PC-9 (cell line): ENCODE results near the gene ZNF45. TPM values are rescaled to one million over a fixed set of nuclear protein-coding genes. Genes with fewer than 3 reads are reported as not detected.

Experiments used
- BruUV-seq: library from RNA; stranded (reverse); fragments of 400-500 nt; replicated peaks from 2 replicates; lab custom pipeline; 2021; lab: Mats Ljungman, UMichigan
- CTCF ChIA-PET: fragments of 300-600 bp; sonication (Branson Sonifier 250); formaldehyde crosslinking; loops from one replicate; lab custom pipeline; 2022; ENCODE audit warnings: antibody characterized with exemption; lab: Charles Lee
- POLR2A ChIA-PET: fragments of 300-600 bp; sonication (Branson Sonifier 250); formaldehyde crosslinking; loops from one replicate; lab custom pipeline; 2022; ENCODE audit warnings: antibody characterized with exemption; ENCODE audit not compliant: unreplicated experiment; lab: Charles Lee
- DNase-seq, 2 experiments: peaks; one replicate each; pipeline versions ENCODE4 v3.0.0 to v3.0.0-alpha.2; 2015 to 2022; ENCODE audit warnings: mixed read lengths in 1 of 2
- H2AFZ ChIP-seq: fragments of 200-600 bp; sonication (generic); 2 replicates; pipeline ENCODE4 v1.8.1; 2017; ENCODE audit warnings: antibody characterized with exemption
- H3F3A ChIP-seq: fragments of 200-600 bp; sonication (generic); 2 replicates; pipeline ENCODE4 v1.8.1; 2017; ENCODE audit warnings: antibody characterized with exemption, mild to moderate bottlenecking, low read depth; ENCODE audit not compliant: insufficient read depth
- H3K27ac ChIP-seq: fragments of 200-600 bp; sonication (generic); 2 replicates; pipeline ENCODE4 v1.6.1; 2016; ENCODE audit warnings: mixed run types
- H3K27me3 ChIP-seq: fragments of 200-600 bp; sonication (generic); 2 replicates; pipeline ENCODE4 v1.6.1; 2016; ENCODE audit warnings: low read depth, mixed run types; ENCODE audit not compliant: insufficient read depth
- H3K36me3 ChIP-seq: fragments of 200-600 bp; sonication (generic); 2 replicates; pipeline ENCODE4 v1.6.1; 2016; ENCODE audit warnings: low read depth, mixed run types
- H3K4me1 ChIP-seq: fragments of 200-600 bp; sonication (generic); replicated peaks from 2 replicates; pipeline ENCODE4 v1.6.1; 2016; ENCODE audit warnings: mixed run types; ENCODE audit not compliant: insufficient read depth
- H3K4me2 ChIP-seq: fragments of 200-600 bp; sonication (generic); 2 replicates; pipeline ENCODE4 v1.6.1; 2017; ENCODE audit warnings: mixed run types
- H3K4me3 ChIP-seq: fragments of 200-600 bp; sonication (generic); 2 replicates; pipeline ENCODE4 v1.6.1; 2016; ENCODE audit warnings: mixed run types
- H3K79me2 ChIP-seq: fragments of 200-600 bp; sonication (generic); 2 replicates; pipeline ENCODE4 v1.6.1; 2017; ENCODE audit warnings: low read depth, mixed run types
- H3K9me2 ChIP-seq: fragments of 200-600 bp; sonication (generic); 2 replicates; pipeline ENCODE4 v1.8.1; 2017; ENCODE audit warnings: mild to moderate bottlenecking; ENCODE audit not compliant: insufficient read depth
- H3K9me3 ChIP-seq: fragments of 200-600 bp; sonication (generic); 2 replicates; pipeline ENCODE4 v1.8.1; 2016; ENCODE audit warnings: low read depth; ENCODE audit not compliant: insufficient read depth
- H4K20me1 ChIP-seq: fragments of 200-600 bp; sonication (generic); 2 replicates; pipeline ENCODE4 v1.8.1; 2017; ENCODE audit not compliant: insufficient read depth
- EZH2 ChIP-seq: fragments of 200-600 bp; sonication (generic); IDR thresholded peaks from 2 replicates; pipeline ENCODE4 v1.8.0; 2017; ENCODE audit warnings: antibody characterized with exemption, low read depth
- intact Hi-C: fragments of 100-400 bp; cut with micrococcal nuclease; formaldehyde crosslinking; loops from one replicate; pipeline ENCODE4 v1.10.0; 2022; ENCODE audit not compliant: unreplicated experiment
- total RNA-seq: library from RNA; stranded (reverse); gene quantifications from 2 replicates; pipeline ENCODE4 v1.2.3, GENCODE V29; 2021
- TF ChIP-seq, protein P1 (sequence below): fragments of 200-600 bp; sonication (generic); conservative IDR thresholded peaks from 2 replicates; pipeline ENCODE4 v1.6.1; 2017; ENCODE audit warnings: mixed run types, antibody characterized with exemption, mild to moderate bottlenecking, moderate library complexity

Gene ZNF45
- total RNA-seq, 1 experiment from 2014 or later, result 10.3 TPM

- peaks cover 36% of the 10 kb centered on the region for H3K9me3 ChIP-seq
- intact Hi-C loops, result no loop called here
Observed at GRCh38 chr19:43908659-43909058, 26.4 kb downstream of the ZNF45 start.

DNA sequence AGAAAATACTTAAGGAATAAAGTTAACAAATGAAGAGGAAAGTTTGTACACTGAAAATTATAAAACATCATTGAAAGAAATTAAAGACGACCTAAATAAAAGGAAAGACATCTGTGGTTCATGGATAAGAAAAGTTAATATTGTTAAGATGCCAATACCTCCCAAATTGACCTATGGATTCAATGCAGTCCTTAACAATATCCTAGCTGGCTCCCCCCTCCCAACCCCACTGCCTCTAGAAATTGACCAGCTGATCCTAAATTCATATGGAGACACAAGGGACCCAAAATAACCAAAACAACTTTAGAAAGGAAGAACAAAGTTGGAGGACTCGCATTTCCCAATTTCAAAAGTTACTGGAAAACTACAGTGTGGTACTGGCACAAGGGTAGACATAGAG, 28.3 kb downstream of the ZNF45 start:
- Histone ChIP-seq H3K79me2 (no peaks in the 10 kb centered on the region), H3K4me1 (0 out of 2 replicates have a peak, but pooled peaks cover 5% of the 10 kb centered on the region), H3K4me2 (no peak overlapping the region), H4K20me1 (no peaks in the 10 kb centered on the region), H3F3A (no peaks in the 10 kb centered on the region), H3K36me3 (0 out of 2 replicates have a peak, but pooled peaks cover 4% of the 10 kb centered on the region), H3K27me3 (no peaks in the 10 kb centered on the region), H3K27ac (no peak overlapping the region), H3K9me2 (no peaks in the 10 kb centered on the region), H3K9me3 (peaks cover 31% of the 10 kb centered on the region), H2AFZ (no peak overlapping the region), H3K4me3 (no peak overlapping the region)
- no peak for DNase-seq
- BruUV-seq, result no TSS peak
- ChIA-PET POLR2A (no interaction called here), CTCF (interaction anchor here (0.6 to 0.7 kb wide), 2 partner anchors 36 to 79 kb away, joined by 3 to 6 read pairs; no protein-coding TSS in a partner anchor)
- intact Hi-C loops, result no loop called here
- TF ChIP-seq EZH2, result no peak
- TF ChIP-seq, protein P1, sequence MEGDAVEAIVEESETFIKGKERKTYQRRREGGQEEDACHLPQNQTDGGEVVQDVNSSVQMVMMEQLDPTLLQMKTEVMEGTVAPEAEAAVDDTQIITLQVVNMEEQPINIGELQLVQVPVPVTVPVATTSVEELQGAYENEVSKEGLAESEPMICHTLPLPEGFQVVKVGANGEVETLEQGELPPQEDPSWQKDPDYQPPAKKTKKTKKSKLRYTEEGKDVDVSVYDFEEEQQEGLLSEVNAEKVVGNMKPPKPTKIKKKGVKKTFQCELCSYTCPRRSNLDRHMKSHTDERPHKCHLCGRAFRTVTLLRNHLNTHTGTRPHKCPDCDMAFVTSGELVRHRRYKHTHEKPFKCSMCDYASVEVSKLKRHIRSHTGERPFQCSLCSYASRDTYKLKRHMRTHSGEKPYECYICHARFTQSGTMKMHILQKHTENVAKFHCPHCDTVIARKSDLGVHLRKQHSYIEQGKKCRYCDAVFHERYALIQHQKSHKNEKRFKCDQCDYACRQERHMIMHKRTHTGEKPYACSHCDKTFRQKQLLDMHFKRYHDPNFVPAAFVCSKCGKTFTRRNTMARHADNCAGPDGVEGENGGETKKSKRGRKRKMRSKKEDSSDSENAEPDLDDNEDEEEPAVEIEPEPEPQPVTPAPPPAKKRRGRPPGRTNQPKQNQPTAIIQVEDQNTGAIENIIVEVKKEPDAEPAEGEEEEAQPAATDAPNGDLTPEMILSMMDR, result no peak

More at GRCh38 chr19:43908659-43909058, 26.4 kb downstream of the ZNF45 start:
- Histone ChIP-seq H4K20me1 (no peaks in the 10 kb centered on the region), H3K9me2 (no peaks in the 10 kb centered on the region), H3K4me3 (no peak overlapping the region), H3F3A (no peaks in the 10 kb centered on the region), H3K27ac (no peak overlapping the region), H3K27me3 (no peaks in the 10 kb centered on the region), H3K4me1 (no peaks in the 10 kb centered on the region), H2AFZ (no peak overlapping the region), H3K4me2 (no peak overlapping the region), H3K36me3 (peaks cover 8% of the 10 kb centered on the region; the same call in 1 of the 2 replicates), H3K79me2 (no peaks in the 10 kb centered on the region)
- TF ChIP-seq, protein P1, result no peak
- TF ChIP-seq EZH2, result no peak
- CTCF ChIA-PET, result no interaction called here
- no peak for DNase-seq
- POLR2A ChIA-PET, result no interaction called here
- no TSS peak for BruUV-seq

DNA sequence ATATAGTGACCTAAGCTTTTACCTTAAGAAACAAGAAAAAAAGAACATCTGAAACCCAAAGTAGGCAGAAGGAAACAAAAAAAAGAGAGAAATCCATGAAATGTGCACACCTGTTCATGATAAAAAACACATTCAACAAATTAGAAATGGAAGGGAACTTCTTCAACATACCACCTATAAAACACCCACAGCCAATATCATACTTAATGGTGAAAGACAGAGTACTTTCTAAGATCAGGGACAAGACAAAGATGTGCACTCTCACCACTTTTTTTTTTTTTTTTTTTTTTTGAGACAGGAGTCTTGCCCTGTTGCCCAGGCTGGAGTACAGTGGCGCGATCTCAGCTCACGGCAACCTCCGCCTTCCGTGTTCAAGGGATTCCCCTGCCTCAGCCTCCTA, 29.2 kb downstream of the ZNF45 start:
- no peak for DNase-seq
- Histone ChIP-seq H3K27me3 (no peaks in the 10 kb centered on the region), H3K9me3 (peaks cover 22% of the 10 kb centered on the region), H3K4me1 (0 out of 2 replicates have a peak, but pooled peaks cover 5% of the 10 kb centered on the region), H3K79me2 (no peaks in the 10 kb centered on the region), H3K4me3 (no peak overlapping the region), H2AFZ (no peak overlapping the region), H3K36me3 (0 out of 2 replicates have a peak, but pooled peaks cover 4% of the 10 kb centered on the region), H4K20me1 (no peaks in the 10 kb centered on the region), H3F3A (no peaks in the 10 kb centered on the region), H3K9me2 (no peaks in the 10 kb centered on the region), H3K4me2 (no peak overlapping the region), H3K27ac (no peak overlapping the region)
- ChIA-PET CTCF (interaction anchor here (0.7 kb wide), 1 partner anchor 35 kb away, joined by 6 read pairs; no protein-coding TSS in a partner anchor), POLR2A (no interaction called here)
- intact Hi-C loops, result no loop called here
- TF ChIP-seq, protein P1, result no peak
- TF ChIP-seq EZH2, result no peak
- BruUV-seq, result no TSS peak
